H1 (cell line): ENCODE measurements around the gene ALX1. TPM values are rescaled to one million over a fixed set of nuclear protein-coding genes. Genes with fewer than 3 reads are reported as not detected.

Experiments
- CTCF ChIA-PET: fragments of 300-600 bp; sonication (Branson Sonifier 250); formaldehyde crosslinking; loops from one replicate; lab custom pipeline; 2021; ENCODE audit not compliant: partially characterized antibody; lab: Charles Lee
- POLR2A ChIA-PET: fragments of 300-600 bp; sonication (Branson Sonifier 250); formaldehyde crosslinking; loops from one replicate; lab custom pipeline; 2021; ENCODE audit warnings: inconsistent platforms; ENCODE audit not compliant: partially characterized antibody; lab: Charles Lee
- DNase-seq, 2 experiments: peaks; one replicate each; pipeline versions ENCODE4 v3.0.0 to v3.0.0-alpha.2; 2010 to 2022; ENCODE audit warnings: low spot score in 2 of 2, low read depth in 1 of 2, mixed read lengths in 1 of 2
- FAIRE-seq: peaks from 2 replicates; lab custom pipeline; 2011; peaks lifted over from hg19 to GRCh38; lab: Jason Lieb, UNC
- H2AFZ ChIP-seq: 2 replicates; pipeline ENCODE4 v1.8.1; 2012; ENCODE audit warnings: low read length, inconsistent platforms
- H2AK5ac ChIP-seq: 2 replicates; pipeline ENCODE4 v1.6.1; 2013; ENCODE audit warnings: low read depth, low read length
- H2BK120ac ChIP-seq: replicated peaks from 2 replicates; pipeline ENCODE3; 2013; ENCODE audit warnings: low read depth, low read length, inconsistent platforms
- H2BK12ac ChIP-seq: 2 replicates; pipeline ENCODE4 v1.6.1; 2013; ENCODE audit warnings: low read depth, low read length
- H2BK15ac ChIP-seq: 2 replicates; pipeline ENCODE4 v1.6.1; 2013; ENCODE audit warnings: low read length
- H2BK20ac ChIP-seq: 2 replicates; pipeline ENCODE4 v1.6.1; 2013; ENCODE audit warnings: low read length
- H2BK5ac ChIP-seq: 2 replicates; pipeline ENCODE4 v1.6.1; 2013; ENCODE audit warnings: low read depth, low read length
- H3K14ac ChIP-seq: 2 replicates; pipeline ENCODE4 v1.6.1; 2013; ENCODE audit warnings: inconsistent platforms; ENCODE audit not compliant: insufficient read length
- H3K18ac ChIP-seq: 2 replicates; pipeline ENCODE4 v1.6.1; 2013; ENCODE audit warnings: low read length; ENCODE audit errors: extremely low read depth
- H3K23ac ChIP-seq: 2 replicates; pipeline ENCODE4 v1.6.1; 2013; ENCODE audit warnings: inconsistent platforms; ENCODE audit not compliant: insufficient read length
- H3K23me2 ChIP-seq: 2 replicates; pipeline ENCODE4 v1.6.1; 2013; ENCODE audit warnings: low read depth, low read length
- H3K27ac ChIP-seq: 2 replicates; pipeline ENCODE4 v1.6.1; 2011; ENCODE audit warnings: low read depth, low read length, inconsistent platforms
- H3K27me3 ChIP-seq, 4 experiments: replicated peaks in 1 of 4; 1 replicate in 1 of 4; 2 replicates in 3 of 4; pipeline versions ENCODE4 v1.6.1 to v1.8.1; 2011 to 2013; ENCODE audit warnings: low read length in 3 of 4, mild to moderate bottlenecking in 3 of 4, inconsistent platforms in 2 of 4, mixed read lengths in 2 of 4, moderate library complexity in 1 of 4; ENCODE audit not compliant: control insufficient read depth in 3 of 4, insufficient read depth in 3 of 4; ENCODE audit errors: extremely low read depth in 1 of 4
- H3K36me3 ChIP-seq, 4 experiments: 2 replicates each; pipeline versions ENCODE4 v1.6.1 to v1.8.1; 2011 to 2013; ENCODE audit warnings: mild to moderate bottlenecking in 4 of 4, low read length in 3 of 4, moderate library complexity in 2 of 4, control low read depth in 1 of 4, inconsistent platforms in 1 of 4; ENCODE audit not compliant: insufficient read depth in 4 of 4, control insufficient read depth in 2 of 4
- H3K4ac ChIP-seq: replicated peaks from 2 replicates; pipeline ENCODE3; 2013; ENCODE audit warnings: low read length, low read depth, mixed read lengths, inconsistent platforms; ENCODE audit not compliant: insufficient read length
- H3K4me1 ChIP-seq, 4 experiments: replicated peaks in 1 of 4; 1 replicate in 1 of 4; 2 replicates in 3 of 4; pipeline versions ENCODE4 v1.6.1 to v1.8.1; 2011 to 2013; ENCODE audit warnings: low read length in 3 of 4, inconsistent platforms in 2 of 4, mixed read lengths in 1 of 4; ENCODE audit not compliant: insufficient read depth in 4 of 4, control insufficient read depth in 3 of 4
- H3K4me2 ChIP-seq, 2 experiments: 2 replicates each; pipeline versions ENCODE4 v1.6.1 to v1.8.1; 2011 to 2013; ENCODE audit warnings: low read depth in 2 of 2, low read length in 2 of 2, control low read depth in 1 of 2, inconsistent platforms in 1 of 2, mild to moderate bottlenecking in 1 of 2; ENCODE audit not compliant: insufficient read depth in 1 of 2
- H3K4me3 ChIP-seq, 4 experiments: fragments of 200-600, 300-600 bp in 1 of 4; sonication (generic), shearing (Covaris generic), sonication (Bioruptor Twin) in 1 of 4; 2 replicates each; pipeline versions ENCODE4 v1.5.1 to v1.8.1; 2011 to 2016; ENCODE audit warnings: low read length in 4 of 4, low read depth in 3 of 4, control low read depth in 2 of 4, inconsistent platforms in 2 of 4, mild to moderate bottlenecking in 2 of 4, mixed read lengths in 1 of 4, moderate library complexity in 1 of 4; ENCODE audit not compliant: insufficient read depth in 2 of 4; ENCODE audit errors: extremely low read depth in 1 of 4
- H3K56ac ChIP-seq: replicated peaks from 2 replicates; pipeline ENCODE3; 2013; ENCODE audit warnings: low read depth, mild to moderate bottlenecking, mixed read lengths, low read length, inconsistent platforms; ENCODE audit not compliant: insufficient read length
- H3K79me1 ChIP-seq: 2 replicates; pipeline ENCODE4 v1.6.1; 2013; ENCODE audit warnings: low read depth, low read length, control low read depth
- H3K79me2 ChIP-seq, 2 experiments: 2 replicates each; pipeline versions ENCODE4 v1.6.1 to v1.8.1; 2012 to 2013; ENCODE audit warnings: low read length in 2 of 2, mild to moderate bottlenecking in 2 of 2, inconsistent platforms in 1 of 2; ENCODE audit not compliant: insufficient read depth in 2 of 2, control insufficient read depth in 1 of 2
- H3K9ac ChIP-seq, 4 experiments: replicated peaks in 1 of 4; 1 replicate in 1 of 4; 2 replicates in 3 of 4; pipeline versions ENCODE4 v1.6.1 to v1.8.1; 2011 to 2013; ENCODE audit warnings: low read depth in 3 of 4, low read length in 3 of 4, control low read depth in 2 of 4, mild to moderate bottlenecking in 2 of 4, moderate library complexity in 2 of 4, inconsistent platforms in 1 of 4; ENCODE audit errors: extremely low read depth in 1 of 4
- H3K9me3 ChIP-seq, 2 experiments: 2 replicates each; pipeline versions ENCODE4 v1.6.1 to v1.8.1; 2012 to 2013; ENCODE audit warnings: mild to moderate bottlenecking in 2 of 2, moderate library complexity in 2 of 2, control low read depth in 1 of 2, inconsistent platforms in 1 of 2, low read depth in 1 of 2, low read length in 1 of 2, mixed read lengths in 1 of 2; ENCODE audit not compliant: insufficient read depth in 2 of 2
- H4K20me1 ChIP-seq, 2 experiments: replicated peaks in 1 of 2; 2 replicates each; pipeline versions ENCODE3 to v1.8.1; 2011 to 2013; ENCODE audit warnings: inconsistent platforms in 2 of 2, low read length in 2 of 2, mild to moderate bottlenecking in 1 of 2; ENCODE audit not compliant: insufficient read depth in 2 of 2, control insufficient read depth in 1 of 2
- H4K5ac ChIP-seq: 2 replicates; pipeline ENCODE4 v1.6.1; 2013; ENCODE audit warnings: low read length, low read depth, mixed read lengths, inconsistent platforms; ENCODE audit not compliant: insufficient read length
- H4K8ac ChIP-seq: 2 replicates; pipeline ENCODE4 v1.8.0; 2013; ENCODE audit warnings: mild to moderate bottlenecking, moderate library complexity, low read length, inconsistent platforms; ENCODE audit not compliant: insufficient read depth; ENCODE audit errors: extremely low read depth
- H4K91ac ChIP-seq: replicated peaks from 2 replicates; pipeline ENCODE3; 2013; ENCODE audit warnings: low read length, mixed read lengths, inconsistent platforms; ENCODE audit not compliant: insufficient read length
- CBX8 ChIP-seq: fragments of 300-800, 300-1000 bp; sonication (generic); IDR thresholded peaks from 2 replicates; pipeline ENCODE4 v1.7.1; 2016; ENCODE audit warnings: low read depth, low read length, borderline replicate concordance
- CREB1 ChIP-seq: IDR thresholded peaks from 2 replicates; pipeline ENCODE4 v1.6.1; 2012; ENCODE audit warnings: inconsistent platforms
- CTBP2 ChIP-seq: IDR thresholded peaks from 2 replicates; pipeline ENCODE4 v1.7.0; 2011; ENCODE audit warnings: borderline replicate concordance, mild to moderate bottlenecking, moderate library complexity, mixed read lengths, low read length; ENCODE audit not compliant: insufficient read depth, insufficient read length
- CTCF ChIP-seq, 3 experiments: IDR thresholded peaks; 1 replicate in 2 of 3; 2 replicates in 1 of 3; pipeline versions ENCODE4 v1.5.1 to v1.6.1; 2011; ENCODE audit warnings: low read length in 3 of 3, mild to moderate bottlenecking in 3 of 3, inconsistent platforms in 2 of 3, low read depth in 1 of 3, moderate library complexity in 1 of 3; ENCODE audit not compliant: insufficient read depth in 1 of 3; ENCODE audit errors: control extremely low read depth in 1 of 3
- E2F6 ChIP-seq: IDR thresholded peaks from 2 replicates; pipeline ENCODE4 v1.6.1; 2012; ENCODE audit warnings: inconsistent platforms
- MAFK ChIP-seq: IDR thresholded peaks from 2 replicates; pipeline ENCODE4 v1.6.1; 2012; ENCODE audit warnings: low read depth, mild to moderate bottlenecking, improper control_type of control experiment, low read length
- SAP30 ChIP-seq: fragments of 300-600 bp; sonication (generic); IDR thresholded peaks from 2 replicates; pipeline ENCODE4 v1.7.1; 2012; ENCODE audit warnings: low read length, moderate library complexity, mild to moderate bottlenecking, inconsistent platforms; ENCODE audit not compliant: insufficient read depth, insufficient replicate concordance
- TEAD4 ChIP-seq: IDR thresholded peaks from 2 replicates; pipeline ENCODE4 v1.6.1; 2012; ENCODE audit warnings: low read depth, low read length, inconsistent platforms, mixed read lengths
- YY1 ChIP-seq: IDR thresholded peaks from 2 replicates; pipeline ENCODE4 v1.6.1; 2011; ENCODE audit warnings: low read depth, mild to moderate bottlenecking, low read length
- WGBS, 2 experiments: shearing (Covaris generic) in 1 of 2; methylation state at CpG; one replicate each; pipeline versions ENCODE4 v1.1.6 to v1.1.7; 2013 to 2015; ENCODE audit warnings: low lambda C conversion rate in 2 of 2, mixed read lengths in 2 of 2, inconsistent platforms in 1 of 2, low coverage in 1 of 2, missing lambda C conversion rate in 1 of 2; ENCODE audit not compliant: insufficient replicate concordance in 2 of 2, insufficient coverage in 1 of 2, insufficient read length in 1 of 2; ENCODE audit errors: extremely low coverage in 1 of 2, missing lambda C conversion rate in 1 of 2; 5-methylcytosine and 5-hydroxymethylcytosine counted together
- polyA plus RNA-seq, 7 experiments: library from polyadenylated mRNA; depleted of rRNA in 3 of 7; stranded (reverse) in 5 of 7; unstranded in 2 of 7; fragments of >200 nt in 5 of 7; fragments of 200-250 nt in 2 of 7; gene quantifications; 1 replicate in 5 of 7; 2 replicates in 1 of 7; 4 replicates in 1 of 7; pipeline versions ENCODE4 v1.2.1 to v1.2.3, GENCODE V29; 2011 to 2013; ENCODE audit warnings: missing spikeins in 2 of 7, mixed read lengths in 2 of 7
- total RNA-seq: library from RNA; stranded (reverse); fragmentation: NEBNext Ultra II Directional; extraction: Animal tissue kit (Norgen Biotek cat#: 25700); gene quantifications from 2 replicates; pipeline ENCODE4 v1.2.1, GENCODE V29; 2021

ALX1 gene
- total and polyA plus RNA-seq, 2 of the 8 experiments (the other 6 are each of a cell fraction or from before 2014, with no cell fraction given) = 0.41 to 0.73 TPM

GRCh38 chr12:85310456-85311076 is 30.5 kb downstream of the ALX1 start:
- no peak overlapping the region for H4K91ac ChIP-seq
- ChIA-PET POLR2A (interaction anchor here (1.1 kb wide), 1 partner anchor 8 kb away, joined by 3 read pairs; no protein-coding TSS in a partner anchor), CTCF (interaction anchor here (0.5 to 2.9 kb wide), 29 partner anchors 8 to 1473 kb away, joined by 3 to 16 read pairs (median 4); no protein-coding TSS in a partner anchor)
- WGBS, 2 experiments = 96% methylated on average over 2 of the region's 2 CpGs; no CpG with 5 or more reads in 1 of the 2 experiments
- H3K4me1 ChIP-seq = no peaks in the 10 kb centered on the region
- H3K14ac ChIP-seq = no peak overlapping the region
- no peaks in the 10 kb centered on the region for H3K79me1 ChIP-seq
- no peaks in the 10 kb centered on the region for H3K36me3 ChIP-seq
- H2BK15ac ChIP-seq = no peak overlapping the region
- no peak overlapping the region for H3K4me2 ChIP-seq
- no peak overlapping the region for H3K23ac ChIP-seq
- H3K18ac ChIP-seq = no peak overlapping the region
- no peak for FAIRE-seq
- H2BK20ac ChIP-seq = no peak overlapping the region
- no peaks in the 10 kb centered on the region for H4K20me1 ChIP-seq
- H2BK120ac ChIP-seq = no peak overlapping the region
- no peak overlapping the region for H3K4ac ChIP-seq
- H2AFZ ChIP-seq = no peak overlapping the region
- H3K23me2 ChIP-seq = no peaks in the 10 kb centered on the region
- no peak overlapping the region for H3K4me3 ChIP-seq
- H4K5ac ChIP-seq = no peak overlapping the region
- H3K79me2 ChIP-seq = no peaks in the 10 kb centered on the region
- no peak overlapping the region for H4K8ac ChIP-seq
- no peak overlapping the region for H2BK5ac ChIP-seq
- no peak overlapping the region for H3K56ac ChIP-seq
- no peak overlapping the region for H3K27ac ChIP-seq
- no peak for DNase-seq
- H3K9ac ChIP-seq = no peak overlapping the region
- H2AK5ac ChIP-seq = no peak overlapping the region
- H2BK12ac ChIP-seq = no peak overlapping the region
- H3K9me3 ChIP-seq = no peaks in the 10 kb centered on the region
- no peaks in the 10 kb centered on the region for H3K27me3 ChIP-seq
- TF ChIP-seq CREB1 (no peak), CTBP2 (no peak), CTCF (IDR thresholded peaks at IDR 0.05; ENCODE audit: control extremely low read depth in 1 of 3, insufficient read depth in 1 of 3, low read depth in 1 of 3, low read length in 3 of 3) (no peak; a peak in 1 of 4 replicates), TEAD4 (no peak), YY1 (no peak), SAP30 (no peak), E2F6 (no peak), CBX8 (no peak), MAFK (no peak)
